Measurements from ENCODE around the gene CARMIL3. TPM values are rescaled to one million over a fixed set of nuclear protein-coding genes. Genes with fewer than 3 reads are reported as not detected.

The CARMIL3 gene
- total RNA-seq, 1 experiment from 2014 or later = 0.71 TPM

- intact Hi-C loops (cut with micrococcal nuclease) = no loop called here
- Histone ChIP-seq H3K9me2 (ENCODE audit: insufficient read depth) (no peaks in the 10 kb centered on the region), H3K36me3 (ENCODE audit: control insufficient read depth in 1 of 2, insufficient read depth in 2 of 2, low read length in 2 of 2) (no peaks in the 10 kb centered on the region), H3K4me2 (ENCODE audit: low read length) (no peak overlapping the region), H4K20me1 (ENCODE audit: insufficient read depth) (no peaks in the 10 kb centered on the region), H3K27me3 (ENCODE audit: insufficient read depth, low read length) (no peaks in the 10 kb centered on the region), H3K9ac (ENCODE audit: low read length) (no peak overlapping the region), H3K4me1 (ENCODE audit: control insufficient read depth in 1 of 2, insufficient read depth in 2 of 2, low read length in 2 of 2) (peaks cover 9 to 13% of the 10 kb centered on the region in 2 experiments), H3K27ac (ENCODE audit: low read depth, low read length) (no peak overlapping the region), H3K79me2 (ENCODE audit: insufficient read depth, low read length) (no peaks in the 10 kb centered on the region), H2AFZ (ENCODE audit: low read depth, low read length, poor library complexity, severe bottlenecking) (no peak overlapping the region), H3K4me3 (replicated peaks in 1 of 2; ENCODE audit: low read depth in 1 of 2, low read length in 2 of 2) (no peak overlapping the region), H3K9me3 (ENCODE audit: control insufficient read depth in 1 of 2, insufficient read depth in 1 of 2, low read depth in 1 of 2, low read length in 2 of 2) (no peaks in the 10 kb centered on the region)
- ChIA-PET CTCF (no interaction called here), RAD21 (ENCODE audit: low non-redundant PET in 1 of 2, low total read pairs in 2 of 2, uncharacterized antibody in 2 of 2, unreplicated experiment in 2 of 2) (no interaction called here), POLR2A (interaction anchor here (1.5 kb wide), 1 partner anchor 19 kb away, joined by 5 read pairs; the partner anchor contains the start of gene PCK2)
- no TSS peak for BruUV-seq (replicated peaks)
- ATAC-seq (no peak), DNase-seq (ENCODE audit: low read depth, low spot score) (no peak)
- TF ChIP-seq TCF7L2 (IDR thresholded peaks at IDR 0.05; ENCODE audit: borderline replicate concordance, extremely low read depth, insufficient read depth, insufficient read length) (no peak), SRF (IDR thresholded peaks at IDR 0.05; ENCODE audit: low read depth) (no peak), CBX3 (IDR thresholded peaks at IDR 0.05; ENCODE audit: low read depth) (no peak), FOSL1 (IDR thresholded peaks at IDR 0.05; ENCODE audit: low read depth) (no peak), ZBTB33 (IDR thresholded peaks at IDR 0.05; ENCODE audit: extremely low read depth, insufficient replicate concordance, low read length) (no peak), SIN3A (IDR thresholded peaks at IDR 0.05; ENCODE audit: low read depth) (no peak), ZFX (IDR thresholded peaks at IDR 0.05) (no peak), EZH2 (IDR thresholded peaks at IDR 0.05) (no peak), YY1 (IDR thresholded peaks at IDR 0.05; ENCODE audit: extremely low read depth, insufficient replicate concordance, low read depth, low read length) (no peak), JUND (IDR thresholded peaks at IDR 0.05) (no peak), SP1 (IDR thresholded peaks at IDR 0.05; ENCODE audit: low read depth) (no peak), POLR2A (IDR thresholded peaks at IDR 0.05; ENCODE audit: borderline replicate concordance, extremely low read depth, insufficient read depth, insufficient read length) (no peak), EGR1 (IDR thresholded peaks at IDR 0.05; ENCODE audit: low read depth) (no peak), CEBPB (IDR thresholded peaks at IDR 0.05; ENCODE audit: low read depth) (no peak)
Observed at GRCh38 chr14:24075485-24076301, 23.9 kb downstream of the CARMIL3 start.

Data from HCT116 (cell line).